GM21825 (cell line): ENCODE measurements around the gene LRRC74B.
"Not testable (repeated sequence)": the region's sequence is repeated elsewhere in the genome, so short reads cannot be mapped to it uniquely, and the experiment has no call there.

ENCODE experiments used
- ATAC-seq: cut with Tn5 transposase; IDR thresholded peaks from one replicate; pipeline ENCODE4 v1.9.1; 2021; ENCODE audit warnings: mild to moderate bottlenecking, moderate library complexity; ENCODE audit not compliant: unreplicated experiment

The LRRC74B gene

GRCh38 chr22:21054046-21054713 lies 8.4 kb downstream of the LRRC74B start:
- no peak for ATAC-seq

GRCh38 chr22:21054714-21055563 lies 9.2 kb downstream of the LRRC74B start:
- ATAC-seq, result no peak

- ATAC-seq, result no peak
These were observed 9.8 kb downstream of the LRRC74B start for GRCh38 chr22:21055564-21055834.

GRCh38 chr22:21055880-21056319 lies 10.2 kb downstream of the LRRC74B start:
- no peak for ATAC-seq

- ATAC-seq, result not testable (repeated sequence)
These were observed 14.6 kb downstream of the LRRC74B start for GRCh38 chr22:21060363-21060762.

GRCh38 chr22:21061660-21062321 lies 16.0 kb downstream of the LRRC74B start:
- not testable (repeated sequence) for ATAC-seq

- ATAC-seq, result not testable (repeated sequence)
These were observed 18.7 kb downstream of the LRRC74B start for GRCh38 chr22:21064425-21064824.

GRCh38 chr22:21064917-21065864 lies 19.4 kb downstream of the LRRC74B start:
- ATAC-seq, result no peak

GRCh38 chr22:21067075-21067900 lies 21.5 kb downstream of the LRRC74B start:
- no peak for ATAC-seq

GRCh38 chr22:21067901-21068680 lies 22.3 kb downstream of the LRRC74B start:
- ATAC-seq, result no peak

- ATAC-seq, result no peak
These were observed 23.0 kb downstream of the LRRC74B start for GRCh38 chr22:21068681-21069276.

GRCh38 chr22:21069375-21069774 lies 23.6 kb downstream of the LRRC74B start:
- no peak for ATAC-seq

GRCh38 chr22:21070690-21071615 lies 25.2 kb downstream of the LRRC74B start:
- ATAC-seq, result no peak

- ATAC-seq, result not testable (repeated sequence)
These were observed 26.1 kb downstream of the LRRC74B start for GRCh38 chr22:21071796-21072195.

GRCh38 chr22:21073023-21073422 lies 27.3 kb downstream of the LRRC74B start:
- no peak for ATAC-seq

- no peak for ATAC-seq
These were observed 27.7 kb downstream of the LRRC74B start for GRCh38 chr22:21073482-21073881.

- no peak for ATAC-seq
These were observed 28.5 kb downstream of the LRRC74B start for GRCh38 chr22:21074102-21074715.
